HG03175 (cell line): ENCODE results near the gene FOXL1.

Source experiments
- ATAC-seq: cut with Tn5 transposase; IDR thresholded peaks from one replicate; pipeline ENCODE4 v1.9.1; 2021; ENCODE audit warnings: mild to moderate bottlenecking, moderate library complexity; ENCODE audit not compliant: unreplicated experiment

FOXL1 gene

DNA sequence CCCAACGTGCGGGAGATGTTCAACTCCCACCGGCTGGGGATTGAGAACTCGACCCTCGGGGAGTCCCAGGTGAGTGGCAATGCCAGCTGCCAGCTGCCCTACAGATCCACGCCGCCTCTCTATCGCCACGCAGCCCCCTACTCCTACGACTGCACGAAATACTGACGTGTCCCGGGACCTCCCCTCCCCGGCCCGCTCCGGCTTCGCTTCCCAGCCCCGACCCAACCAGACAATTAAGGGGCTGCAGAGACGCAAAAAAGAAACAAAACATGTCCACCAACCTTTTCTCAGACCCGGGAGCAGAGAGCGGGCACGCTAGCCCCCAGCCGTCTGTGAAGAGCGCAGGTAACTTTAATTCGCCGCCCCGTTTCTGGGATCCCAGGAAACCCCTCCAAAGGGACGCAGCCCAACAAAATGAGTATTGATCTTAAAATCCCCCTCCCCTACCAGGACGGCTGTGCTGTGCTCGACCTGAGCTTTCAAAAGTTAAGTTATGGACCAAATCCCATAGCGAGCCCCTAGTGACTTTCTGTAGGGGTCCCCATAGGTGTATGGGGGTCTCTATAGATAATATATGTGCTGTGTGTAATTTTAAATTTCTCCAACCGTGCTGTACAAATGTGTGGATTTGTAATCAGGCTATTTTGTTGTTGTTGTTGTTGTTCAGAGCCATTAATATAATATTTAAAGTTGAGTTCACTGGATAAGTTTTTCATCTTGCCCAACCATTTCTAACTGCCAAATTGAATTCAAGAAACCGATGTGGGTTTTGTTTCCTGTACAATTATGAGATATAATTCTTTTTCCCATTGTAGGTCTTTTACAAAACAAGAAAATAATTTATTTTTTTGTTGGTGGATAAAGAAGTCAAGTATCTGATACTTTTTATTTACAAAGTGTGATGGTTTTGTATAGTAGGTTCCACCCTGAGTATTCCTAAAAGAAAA lies 9.4 kb upstream of the FOXL1 start:
- ATAC-seq: no peak

GRCh38 chr16:86569701-86570447 lies 8.5 kb upstream of the FOXL1 start:
- ATAC-seq: no peak

GRCh38 chr16:86570558-86571529 lies 7.5 kb upstream of the FOXL1 start:
- no peak for ATAC-seq

DNA sequence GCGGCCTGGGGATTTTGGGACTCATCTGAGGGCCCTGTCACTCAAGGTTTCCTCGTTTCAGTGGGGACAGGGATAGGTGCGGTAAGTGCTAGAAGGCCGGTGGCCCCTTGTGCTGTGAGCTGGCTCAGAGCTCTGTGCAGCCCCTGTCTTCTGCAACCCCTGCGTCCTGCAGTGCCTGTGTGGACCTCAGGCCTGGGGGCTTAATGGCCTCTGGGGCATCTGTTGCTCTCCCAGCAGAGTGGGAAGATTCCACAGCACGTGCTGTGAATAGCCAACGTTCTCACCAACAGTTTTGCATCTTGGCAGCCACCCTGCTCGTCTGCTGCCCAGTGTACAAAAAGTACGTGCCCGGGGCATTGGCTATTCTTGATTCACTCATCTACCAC lies 6.8 kb upstream of the FOXL1 start:
- ATAC-seq: no peak

DNA sequence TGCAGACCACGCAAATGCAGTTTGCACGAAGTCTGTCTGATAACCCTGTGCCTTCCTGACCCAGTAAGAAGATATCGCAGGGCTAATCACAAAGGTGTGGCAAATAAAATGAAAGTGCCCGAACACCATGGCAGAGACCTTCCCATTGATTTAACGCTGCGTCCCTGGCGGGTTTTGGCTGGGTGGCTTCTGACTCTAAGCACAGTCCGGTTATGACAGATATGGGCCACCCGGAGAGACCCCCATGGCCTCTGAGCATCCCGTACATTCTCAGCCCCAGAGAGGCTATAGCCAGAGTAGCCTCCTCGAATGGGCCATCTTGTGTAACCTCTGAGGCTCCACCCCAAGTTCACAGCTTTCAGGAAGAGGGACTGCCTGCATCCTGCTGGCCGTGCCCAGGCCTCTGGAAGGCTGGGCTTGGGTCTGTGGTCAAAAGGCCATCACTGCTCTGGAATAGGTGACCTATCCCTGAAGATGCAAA lies 6.3 kb upstream of the FOXL1 start:
- ATAC-seq: no peak

DNA sequence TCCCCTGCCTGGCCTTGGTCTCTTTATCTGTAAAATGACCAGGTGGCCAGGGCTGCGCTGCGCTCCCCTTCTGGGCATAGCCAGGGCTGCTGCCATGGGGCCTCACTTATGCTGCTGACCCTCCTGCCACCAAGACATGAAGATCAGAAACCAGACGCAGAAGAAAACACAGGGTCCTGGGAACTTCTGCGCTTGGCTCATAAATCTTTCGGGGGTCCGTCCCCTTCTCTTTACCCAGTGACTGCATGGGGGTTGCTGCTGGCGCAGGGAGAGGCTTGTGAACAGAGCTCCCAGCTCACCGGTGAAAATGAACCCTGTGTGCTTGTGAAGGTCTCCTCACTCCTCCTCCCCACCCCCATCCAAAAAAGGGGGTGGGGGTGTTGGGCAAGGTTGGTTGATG lies 5.7 kb upstream of the FOXL1 start:
- ATAC-seq: no peak

DNA sequence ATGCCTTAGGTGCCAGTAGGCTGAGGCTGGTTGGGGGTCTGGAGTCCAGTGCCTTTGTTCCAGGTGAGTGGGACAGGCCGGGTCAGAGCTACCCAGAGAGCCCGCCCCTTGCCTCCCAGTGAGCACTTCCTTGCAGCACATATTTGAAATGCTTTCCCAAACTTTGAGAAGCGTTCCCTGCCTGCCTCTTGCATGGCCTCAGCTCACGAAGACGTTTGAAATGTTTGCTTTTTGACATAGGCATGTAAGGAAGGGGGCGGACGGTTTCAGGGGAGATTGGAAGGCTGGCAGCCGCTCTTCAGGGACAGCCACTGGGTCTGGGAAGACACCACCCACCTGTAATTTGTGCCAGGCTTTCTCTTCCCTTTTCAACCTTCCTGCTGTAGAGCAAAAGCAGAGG lies 5.1 kb upstream of the FOXL1 start:
- no peak for ATAC-seq

DNA sequence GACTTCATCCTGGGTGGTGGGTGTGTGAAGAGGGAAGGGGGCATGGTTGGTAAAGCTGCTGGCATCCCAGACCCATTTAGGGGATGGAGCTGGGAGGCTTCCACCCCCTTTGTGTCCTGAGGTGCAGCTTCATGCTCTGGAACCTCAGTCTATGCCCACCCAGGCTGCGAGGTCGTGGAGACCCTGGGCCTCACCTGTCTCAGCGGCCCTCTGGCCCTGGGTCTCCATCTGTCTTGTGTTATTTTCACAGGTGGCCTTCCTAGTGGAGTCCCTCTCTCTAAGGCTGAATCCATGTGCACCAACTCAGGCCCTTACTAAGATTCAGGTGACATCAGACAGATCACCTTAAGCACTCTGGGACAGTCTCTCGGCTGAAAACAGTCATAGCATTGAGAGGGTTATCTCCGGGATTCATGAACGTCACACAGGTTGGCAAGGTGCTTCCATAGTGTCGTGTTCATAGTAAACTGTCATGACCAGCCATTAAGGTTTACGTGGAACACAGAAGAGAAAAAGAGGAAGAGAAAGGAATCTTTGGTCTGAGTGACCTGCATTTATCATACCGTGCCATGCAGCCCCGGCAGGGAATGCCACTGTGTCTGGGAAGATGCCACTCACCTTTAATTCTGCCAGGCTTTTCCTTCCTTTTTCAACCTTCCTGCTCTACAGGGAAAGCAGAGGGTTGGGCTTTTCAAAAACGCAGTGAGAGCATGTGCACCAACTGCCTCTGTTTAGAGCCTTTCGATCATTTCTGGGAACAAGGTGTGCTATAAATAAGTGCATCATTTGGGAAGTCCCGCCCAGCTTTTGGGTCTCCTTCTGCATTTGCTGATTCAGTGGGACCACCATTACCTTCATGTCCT lies 4.5 kb upstream of the FOXL1 start:
- ATAC-seq: no peak

GRCh38 chr16:86574646-86575045 lies 3.7 kb upstream of the FOXL1 start:
- ATAC-seq: no peak

DNA sequence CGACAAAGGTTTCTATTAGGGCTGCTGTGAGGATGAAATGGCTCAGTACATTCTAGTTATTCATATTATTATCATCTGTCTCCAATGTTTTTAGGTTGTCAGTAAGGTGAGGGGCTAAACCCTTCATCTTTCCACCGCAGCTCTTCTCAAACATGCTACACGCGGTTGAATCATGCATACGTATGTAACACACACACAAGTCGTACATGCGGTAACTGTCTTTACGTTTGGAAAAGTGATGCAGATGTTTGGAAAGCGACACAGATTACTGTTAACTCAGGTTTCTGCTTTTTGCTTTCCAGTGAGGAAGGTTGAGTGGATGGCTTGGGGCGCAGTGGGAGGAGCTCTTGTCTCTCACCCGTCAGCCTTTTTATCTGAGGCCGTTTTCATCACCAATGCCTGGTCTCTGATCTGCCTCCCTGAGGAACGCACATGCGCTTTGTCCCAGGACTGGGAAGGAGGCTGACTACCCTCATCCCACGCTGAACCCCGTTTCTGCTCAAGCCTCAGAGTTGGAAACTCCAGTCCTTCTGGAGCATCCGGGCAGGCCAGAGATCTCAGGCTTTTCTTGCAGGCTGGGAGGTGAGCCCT lies 3.2 kb upstream of the FOXL1 start:
- ATAC-seq: no peak

- no peak for ATAC-seq
These were observed 2.4 kb upstream of the FOXL1 start for GRCh38 chr16:86575754-86576557.

DNA sequence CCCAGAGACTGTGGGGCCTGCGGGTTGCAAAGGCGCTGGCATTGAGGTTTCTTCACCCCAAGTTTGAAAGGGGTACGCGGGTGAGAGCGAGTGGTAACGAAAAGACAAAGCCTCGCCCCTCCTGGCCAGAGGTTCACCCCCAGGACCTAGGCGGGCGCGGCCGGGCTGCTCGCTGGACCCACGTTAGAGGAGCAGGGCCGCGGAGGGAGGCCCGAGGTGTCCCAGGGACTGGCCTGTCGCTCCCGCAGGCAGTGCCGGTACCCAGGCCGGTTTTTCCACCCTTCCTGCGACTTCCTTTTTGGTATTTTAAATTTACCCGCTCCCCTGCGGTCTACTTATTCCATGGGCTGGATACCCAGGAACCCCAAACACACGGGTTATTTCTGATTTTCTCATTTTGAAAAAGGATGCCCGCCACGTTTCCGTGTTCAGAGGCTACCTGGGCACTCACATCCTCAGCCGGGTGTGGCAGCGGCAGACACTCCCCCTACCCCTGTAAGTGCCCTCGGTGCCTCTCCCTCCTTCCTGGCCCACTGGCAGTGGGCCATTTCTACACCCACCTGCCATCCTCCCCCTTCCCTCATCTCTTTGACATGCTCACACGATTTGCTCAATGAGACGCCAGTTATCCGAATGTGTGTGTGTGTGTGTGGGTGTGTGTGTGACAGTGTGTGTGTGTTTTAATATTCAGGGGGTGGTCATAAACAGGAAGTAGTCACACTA lies 1.6 kb upstream of the FOXL1 start:
- ATAC-seq: no peak

DNA sequence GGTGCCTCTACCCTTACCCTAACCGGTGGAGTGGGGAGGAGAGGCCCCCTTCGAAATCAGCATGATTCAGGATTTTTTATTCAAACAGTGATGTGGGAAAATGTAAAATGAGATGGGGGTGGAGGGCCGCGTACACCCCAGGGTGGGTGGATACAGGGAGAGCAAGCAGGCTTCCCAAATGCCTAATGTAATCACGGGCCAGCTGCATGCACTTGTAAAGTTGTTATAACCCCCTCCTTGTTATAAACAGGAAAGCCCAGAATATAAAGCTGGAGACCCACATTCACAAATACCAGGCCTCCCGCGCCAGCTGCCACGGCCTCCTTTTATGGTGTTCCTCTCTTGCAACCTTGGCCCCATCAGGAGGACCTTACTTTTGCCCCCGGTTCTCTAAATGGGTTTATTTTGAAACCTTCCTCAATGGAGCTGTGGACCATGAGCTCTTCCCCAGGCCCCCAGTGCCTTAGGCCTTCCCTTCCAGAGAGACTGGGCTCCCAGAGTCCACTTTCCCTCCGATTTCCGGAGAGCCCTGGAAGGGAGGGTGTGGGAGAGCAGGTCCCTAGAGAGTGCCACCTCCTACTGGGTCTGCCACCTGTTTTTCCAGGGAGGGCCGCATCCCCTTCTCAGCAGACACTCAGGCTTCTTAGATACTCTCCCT lies 906 bp upstream of the FOXL1 start:
- no peak for ATAC-seq

GRCh38 chr16:86578611-86579267 lies 390 bp downstream of the FOXL1 start:
- ATAC-seq: no peak

- ATAC-seq: no peak
These were observed 1.1 kb downstream of the FOXL1 start for GRCh38 chr16:86579268-86580062.
